ENCODE measurements around the gene CLOCK. TPM values are rescaled to one million over a fixed set of nuclear protein-coding genes. Genes with fewer than 3 reads are reported as not detected.

The CLOCK gene
- total and polyA plus RNA-seq, 2 of the 8 experiments (the other 6 are each of a cell fraction or from before 2014, with no cell fraction given) = 7.7 to 24.2 TPM

DNA sequence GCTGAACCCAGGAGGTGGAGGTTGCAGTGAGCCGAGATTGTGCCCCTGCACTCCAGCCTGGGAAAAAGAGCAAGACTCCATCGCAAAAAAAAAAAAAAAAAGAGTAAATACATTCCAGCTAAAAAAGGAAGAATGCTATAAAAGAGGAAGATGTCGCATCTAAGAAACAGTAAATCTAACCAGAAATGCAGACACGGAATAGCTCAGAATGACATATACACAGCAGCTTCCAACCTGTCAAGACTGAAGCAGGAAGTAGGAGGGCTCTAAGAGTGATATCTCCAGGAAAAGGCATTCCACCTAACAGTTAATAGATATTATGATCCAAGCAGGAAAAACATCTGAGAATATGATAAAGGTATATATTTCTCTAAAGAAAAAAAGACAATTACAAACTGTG, 16.0 kb downstream of the CLOCK start (continued):
- TF ChIP-seq HDAC2 (IDR thresholded peaks at IDR 0.05; ENCODE audit: borderline replicate concordance in 1 of 2, low read depth in 2 of 2, low read length in 2 of 2) = no peak

Measured in H1 (cell line).